ENCODE data around the gene BLM.

DNA sequence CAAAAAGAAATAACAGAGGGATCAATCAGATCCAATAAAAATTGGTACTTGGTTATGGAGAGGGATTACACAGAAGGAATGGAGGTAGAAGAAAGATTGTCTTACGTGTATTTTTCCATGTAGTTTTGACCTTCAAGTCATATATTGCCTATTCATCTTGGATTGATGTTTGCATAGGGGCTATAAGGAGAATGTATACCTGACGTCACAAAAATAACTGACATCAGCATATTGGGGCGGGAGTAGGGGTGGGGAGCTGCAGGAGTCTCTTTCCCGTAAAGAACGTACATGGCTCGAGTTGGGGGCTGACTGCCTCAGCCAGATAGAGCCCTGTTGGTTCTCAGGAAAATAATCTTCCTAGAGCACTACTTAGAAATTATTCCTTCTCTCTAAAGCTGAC is 145.3 kb downstream of the BLM start:
- TF ChIP-seq, protein P1, sequence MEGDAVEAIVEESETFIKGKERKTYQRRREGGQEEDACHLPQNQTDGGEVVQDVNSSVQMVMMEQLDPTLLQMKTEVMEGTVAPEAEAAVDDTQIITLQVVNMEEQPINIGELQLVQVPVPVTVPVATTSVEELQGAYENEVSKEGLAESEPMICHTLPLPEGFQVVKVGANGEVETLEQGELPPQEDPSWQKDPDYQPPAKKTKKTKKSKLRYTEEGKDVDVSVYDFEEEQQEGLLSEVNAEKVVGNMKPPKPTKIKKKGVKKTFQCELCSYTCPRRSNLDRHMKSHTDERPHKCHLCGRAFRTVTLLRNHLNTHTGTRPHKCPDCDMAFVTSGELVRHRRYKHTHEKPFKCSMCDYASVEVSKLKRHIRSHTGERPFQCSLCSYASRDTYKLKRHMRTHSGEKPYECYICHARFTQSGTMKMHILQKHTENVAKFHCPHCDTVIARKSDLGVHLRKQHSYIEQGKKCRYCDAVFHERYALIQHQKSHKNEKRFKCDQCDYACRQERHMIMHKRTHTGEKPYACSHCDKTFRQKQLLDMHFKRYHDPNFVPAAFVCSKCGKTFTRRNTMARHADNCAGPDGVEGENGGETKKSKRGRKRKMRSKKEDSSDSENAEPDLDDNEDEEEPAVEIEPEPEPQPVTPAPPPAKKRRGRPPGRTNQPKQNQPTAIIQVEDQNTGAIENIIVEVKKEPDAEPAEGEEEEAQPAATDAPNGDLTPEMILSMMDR (conservative IDR thresholded peaks at IDR 0.05 in 1 of 2, IDR thresholded peaks at IDR 0.05 in 1 of 2; ENCODE audit: low read depth in 1 of 2, low read length in 2 of 2), result no peak
- TF ChIP-seq EZH2 (IDR thresholded peaks at IDR 0.05; ENCODE audit: low read length, missing control alignments), result no peak
